OCI-LY7 (cell line): ENCODE results near the gene SULT1E1. TPM values are rescaled to one million over a fixed set of nuclear protein-coding genes. Genes with fewer than 3 reads are reported as not detected.

Experiments used
- BruUV-seq: library from RNA; stranded (reverse); fragments of 400-500 nt; replicated peaks from 2 replicates; lab custom pipeline; 2021; lab: Mats Ljungman, UMichigan
- CTCF ChIA-PET: fragments of 300-600 bp; sonication (Branson Sonifier 250); formaldehyde crosslinking; loops from one replicate; lab custom pipeline; 2022; ENCODE audit warnings: antibody characterized with exemption; ENCODE audit not compliant: unreplicated experiment; lab: Charles Lee
- POLR2A ChIA-PET: fragments of 300-600 bp; sonication (Branson Sonifier 250); formaldehyde crosslinking; loops from one replicate; lab custom pipeline; 2022; ENCODE audit warnings: antibody characterized with exemption; lab: Charles Lee
- DNase-seq: peaks from one replicate; pipeline ENCODE4 v3.0.0-alpha.2; 2015; ENCODE audit warnings: low spot score
- H2AFZ ChIP-seq: fragments of 200-600 bp; sonication (generic), shearing (Covaris generic); 2 replicates; pipeline ENCODE4 v1.6.1; 2014; ENCODE audit warnings: mild to moderate bottlenecking, antibody characterized with exemption, low read length, moderate library complexity
- H3K27ac ChIP-seq: fragments of 200-600 bp; sonication (generic); 2 replicates; pipeline ENCODE4 v1.5.1; 2014; ENCODE audit warnings: mixed run types, low read depth, mild to moderate bottlenecking, moderate library complexity, low read length, inconsistent platforms; ENCODE audit not compliant: poor library complexity, severe bottlenecking
- H3K36me3 ChIP-seq: fragments of 200-600 bp; sonication (generic); 2 replicates; pipeline ENCODE4 v1.6.1; 2014; ENCODE audit warnings: mild to moderate bottlenecking, antibody characterized with exemption, low read length, moderate library complexity, mixed read lengths; ENCODE audit not compliant: insufficient read depth
- H3K4me1 ChIP-seq: fragments of 200-600 bp; sonication (generic); 2 replicates; pipeline ENCODE4 v1.5.1; 2014; ENCODE audit warnings: mild to moderate bottlenecking, low read length; ENCODE audit not compliant: insufficient read depth, poor library complexity, severe bottlenecking
- H3K4me2 ChIP-seq: fragments of 200-600 bp; sonication (generic); 2 replicates; pipeline ENCODE4 v1.6.1; 2014; ENCODE audit warnings: mild to moderate bottlenecking, low read length
- H3K4me3 ChIP-seq: fragments of 200-600 bp; sonication (generic); 2 replicates; pipeline ENCODE4 v1.5.1; 2014; ENCODE audit warnings: mild to moderate bottlenecking, low read depth, low read length; ENCODE audit not compliant: poor library complexity, severe bottlenecking
- H3K79me2 ChIP-seq: fragments of 200-600 bp; sonication (generic); 2 replicates; pipeline ENCODE4 v1.6.1; 2016; ENCODE audit warnings: low read depth, mild to moderate bottlenecking, low read length, moderate library complexity, mixed read lengths; ENCODE audit not compliant: insufficient read depth
- H3K9me2 ChIP-seq: fragments of 200-600 bp; sonication (generic); 2 replicates; pipeline ENCODE4 v1.6.1; 2016; ENCODE audit warnings: mild to moderate bottlenecking, low read length, mixed read lengths; ENCODE audit not compliant: insufficient read depth
- H3K9me3 ChIP-seq: fragments of 200-600 bp; sonication (generic); 2 replicates; pipeline ENCODE4 v1.6.1; 2014; ENCODE audit warnings: mild to moderate bottlenecking, mixed run types, low read length, mixed read lengths
- H4K20me1 ChIP-seq: fragments of 200-600 bp; sonication (generic); 2 replicates; pipeline ENCODE4 v1.6.1; 2014; ENCODE audit warnings: mild to moderate bottlenecking, antibody characterized with exemption, low read length, moderate library complexity, mixed read lengths; ENCODE audit not compliant: insufficient read depth
- CTCF ChIP-seq: fragments of 200-600 bp; sonication (generic); conservative IDR thresholded peaks from 2 replicates; pipeline ENCODE4 v1.5.1; 2014; ENCODE audit warnings: mild to moderate bottlenecking, antibody characterized with exemption, low read length, moderate library complexity, mixed read lengths
- EZH2phosphoT487 ChIP-seq: fragments of 200-600 bp; sonication (generic); IDR thresholded peaks from 2 replicates; pipeline ENCODE4 v1.6.1; 2018; ENCODE audit warnings: low read depth, borderline replicate concordance, mild to moderate bottlenecking, mixed run types, antibody characterized with exemption, low read length, moderate library complexity, mixed read lengths
- intact Hi-C: fragments of 100-400 bp; cut with micrococcal nuclease; formaldehyde crosslinking; loops from one replicate; pipeline ENCODE4 v1.10.0; 2022; ENCODE audit not compliant: unreplicated experiment
- total RNA-seq, 2 experiments: library from RNA; depleted of rRNA in 1 of 2; stranded (reverse); fragments of >200 nt in 1 of 2; shearing (Covaris generic) in 1 of 2; gene quantifications; 2 replicates each; pipeline ENCODE4 v1.2.3, GENCODE V29; 2014 to 2022

The SULT1E1 gene
- total RNA-seq, 2 experiments from 2014 or later = not detected

GRCh38 chr4:69848028-69848427, 11.9 kb downstream of the SULT1E1 start:
- ChIA-PET POLR2A (no interaction called here), CTCF (no interaction called here)
- H3K4me2 ChIP-seq = no peak overlapping the region
- no peaks in the 10 kb centered on the region for H3K9me2 ChIP-seq
- H3K79me2 ChIP-seq = no peaks in the 10 kb centered on the region
- H3K36me3 ChIP-seq = no peaks in the 10 kb centered on the region
- TF ChIP-seq CTCF (no peak), EZH2phosphoT487 (no peak)
- no peak overlapping the region for H3K4me3 ChIP-seq
- no peaks in the 10 kb centered on the region for H3K4me1 ChIP-seq
- BruUV-seq = no TSS peak
- no peak for DNase-seq
- H2AFZ ChIP-seq = no peak overlapping the region
- no peak overlapping the region for H3K27ac ChIP-seq
- no peaks in the 10 kb centered on the region for H3K9me3 ChIP-seq
- no peaks in the 10 kb centered on the region for H4K20me1 ChIP-seq
- intact Hi-C loops = no loop called here

GRCh38 chr4:69843932-69844331, 16.0 kb downstream of the SULT1E1 start:
- no peaks in the 10 kb centered on the region for H3K36me3 ChIP-seq
- CTCF ChIA-PET = no interaction called here
- H2AFZ ChIP-seq = no peak overlapping the region
- no peaks in the 10 kb centered on the region for H4K20me1 ChIP-seq
- intact Hi-C loops = no loop called here
- no peak overlapping the region for H3K27ac ChIP-seq
- POLR2A ChIA-PET = interaction anchor here (0.7 kb wide), 1 partner anchor 577 kb away, joined by 3 read pairs; no protein-coding TSS in a partner anchor
- no peaks in the 10 kb centered on the region for H3K4me1 ChIP-seq
- H3K4me2 ChIP-seq = no peak overlapping the region
- H3K9me2 ChIP-seq = no peaks in the 10 kb centered on the region
- no TSS peak for BruUV-seq
- H3K9me3 ChIP-seq = no peaks in the 10 kb centered on the region
- TF ChIP-seq EZH2phosphoT487 = no peak
- no peak for TF ChIP-seq CTCF
- H3K79me2 ChIP-seq = no peaks in the 10 kb centered on the region
- no peak for DNase-seq
- no peak overlapping the region for H3K4me3 ChIP-seq

GRCh38 chr4:69843301-69843700, 16.6 kb downstream of the SULT1E1 start:
- no peaks in the 10 kb centered on the region for H3K9me2 ChIP-seq
- ChIA-PET POLR2A (no interaction called here), CTCF (no interaction called here)
- H4K20me1 ChIP-seq = no peaks in the 10 kb centered on the region
- no peaks in the 10 kb centered on the region for H3K9me3 ChIP-seq
- H3K4me3 ChIP-seq = no peak overlapping the region
- no peaks in the 10 kb centered on the region for H3K36me3 ChIP-seq
- H3K4me1 ChIP-seq = no peaks in the 10 kb centered on the region
- no peak overlapping the region for H3K4me2 ChIP-seq
- H2AFZ ChIP-seq = no peak overlapping the region
- no peak for DNase-seq
- no peak overlapping the region for H3K27ac ChIP-seq
- TF ChIP-seq EZH2phosphoT487 (no peak), CTCF (no peak)
- BruUV-seq = no TSS peak
- intact Hi-C loops = no loop called here
- H3K79me2 ChIP-seq = no peaks in the 10 kb centered on the region
